ENCODE data around the gene COPG1.

- TF ChIP-seq POLR2A (IDR thresholded peaks at IDR 0.05; ENCODE audit: low read length) (no peak), GATA1 (IDR thresholded peaks at IDR 0.05; ENCODE audit: low read depth, low read length) (no peak)
Observed at GRCh38 chr3:129321887-129322286, 72.5 kb downstream of the COPG1 start.

Measured in erythroblast (primary cell).